ENCODE data around the gene TMEM132C. TPM values are rescaled to one million over a fixed set of nuclear protein-coding genes. Genes with fewer than 3 reads are reported as not detected.
"Not testable (repeated sequence)": the region's sequence is repeated elsewhere in the genome, so short reads cannot be mapped to it uniquely, and the experiment has no call there.

The TMEM132C gene
- total and polyA plus RNA-seq, 2 experiments from 2014 or later = 10.6 to 16.5 TPM

DNA sequence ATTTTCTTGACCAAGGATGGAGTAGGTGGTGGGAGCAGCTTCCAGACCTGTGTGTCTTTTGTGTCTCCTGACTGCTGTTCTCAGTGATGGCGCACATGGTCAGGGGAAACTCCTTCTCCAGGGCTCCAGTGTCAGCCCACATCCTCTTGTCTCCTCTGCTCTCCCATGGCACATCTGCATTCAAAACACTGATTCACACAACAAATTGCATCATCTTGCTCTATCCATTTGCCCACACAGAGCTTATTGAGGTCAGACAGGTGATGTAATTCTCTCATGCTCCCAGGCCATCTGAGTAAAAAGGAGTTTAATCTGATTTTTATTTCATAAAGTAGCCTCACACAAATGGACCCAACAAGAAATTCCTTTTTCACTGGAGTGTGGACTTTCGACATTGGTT lies 21.8 kb upstream of the TMEM132C start:
- H3K27me3 ChIP-seq = no peaks in the 10 kb centered on the region
- 94% methylated on average over 2 of the region's 2 CpGs for WGBS (ENCODE audit: low lambda C conversion rate, missing lambda C conversion rate)

DNA sequence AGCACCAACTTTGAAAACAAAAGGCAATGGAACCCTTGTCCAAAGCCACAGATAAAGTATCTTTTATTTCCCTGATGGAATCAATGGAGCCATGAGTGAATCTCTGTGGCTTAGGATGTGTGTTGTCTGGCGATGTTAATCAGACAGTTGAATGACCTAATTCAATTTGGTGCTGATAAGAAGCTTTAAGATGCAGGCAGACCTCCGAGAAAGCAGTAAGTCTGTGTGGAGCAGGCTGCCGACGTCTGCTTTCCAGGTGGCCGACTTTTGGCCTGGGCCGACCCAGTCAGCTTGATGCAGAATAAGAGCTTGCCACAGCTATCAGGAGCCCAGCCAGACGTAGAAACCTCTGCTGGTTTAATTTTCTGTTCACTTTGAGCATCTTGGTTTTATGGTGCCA lies 21.1 kb upstream of the TMEM132C start:
- whole genome bisulfite sequencing (ENCODE audit: low lambda C conversion rate, missing lambda C conversion rate) = 27% methylated on average over 7 of the region's 7 CpGs
- Histone ChIP-seq H3K36me3 (replicated peaks; ENCODE audit: insufficient read depth, low read depth) (no peaks in the 10 kb centered on the region), H3K4me1 (ENCODE audit: insufficient read depth) (no peaks in the 10 kb centered on the region), H3K9me3 (ENCODE audit: low read depth) (no peaks in the 10 kb centered on the region), H3K9me2 (replicated peaks; ENCODE audit: insufficient read depth) (no peaks in the 10 kb centered on the region), H3K27ac (no peak overlapping the region), H3K79me2 (no peaks in the 10 kb centered on the region), H2AFZ (no peak overlapping the region), H3K4me3 (no peak overlapping the region), H4K20me1 (ENCODE audit: insufficient read depth, poor library complexity, severe bottlenecking) (no peaks in the 10 kb centered on the region), H3K27me3 (no peaks in the 10 kb centered on the region), H3K4me2 (no peak overlapping the region)
- DNase-seq (ENCODE audit: low spot score) = no peak
- TF ChIP-seq, protein P1, sequence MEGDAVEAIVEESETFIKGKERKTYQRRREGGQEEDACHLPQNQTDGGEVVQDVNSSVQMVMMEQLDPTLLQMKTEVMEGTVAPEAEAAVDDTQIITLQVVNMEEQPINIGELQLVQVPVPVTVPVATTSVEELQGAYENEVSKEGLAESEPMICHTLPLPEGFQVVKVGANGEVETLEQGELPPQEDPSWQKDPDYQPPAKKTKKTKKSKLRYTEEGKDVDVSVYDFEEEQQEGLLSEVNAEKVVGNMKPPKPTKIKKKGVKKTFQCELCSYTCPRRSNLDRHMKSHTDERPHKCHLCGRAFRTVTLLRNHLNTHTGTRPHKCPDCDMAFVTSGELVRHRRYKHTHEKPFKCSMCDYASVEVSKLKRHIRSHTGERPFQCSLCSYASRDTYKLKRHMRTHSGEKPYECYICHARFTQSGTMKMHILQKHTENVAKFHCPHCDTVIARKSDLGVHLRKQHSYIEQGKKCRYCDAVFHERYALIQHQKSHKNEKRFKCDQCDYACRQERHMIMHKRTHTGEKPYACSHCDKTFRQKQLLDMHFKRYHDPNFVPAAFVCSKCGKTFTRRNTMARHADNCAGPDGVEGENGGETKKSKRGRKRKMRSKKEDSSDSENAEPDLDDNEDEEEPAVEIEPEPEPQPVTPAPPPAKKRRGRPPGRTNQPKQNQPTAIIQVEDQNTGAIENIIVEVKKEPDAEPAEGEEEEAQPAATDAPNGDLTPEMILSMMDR (IDR thresholded peaks at IDR 0.05; ENCODE audit: poor library complexity) = no peak
- TF ChIP-seq EZH2phosphoT487 (IDR thresholded peaks at IDR 0.05; ENCODE audit: low read depth, severe bottlenecking, unreplicated experiment) (no peak), EZH2 (IDR thresholded peaks at IDR 0.05; ENCODE audit: borderline replicate concordance) (no peak)

More for the DNA sequence above, 21.8 kb upstream of the TMEM132C start:
- H3K4me1 ChIP-seq (ENCODE audit: insufficient read depth) = no peaks in the 10 kb centered on the region
- no peaks in the 10 kb centered on the region for H4K20me1 ChIP-seq (ENCODE audit: insufficient read depth, poor library complexity, severe bottlenecking)
- H3K79me2 ChIP-seq = no peaks in the 10 kb centered on the region
- H3K9me2 ChIP-seq (replicated peaks; ENCODE audit: insufficient read depth) = no peaks in the 10 kb centered on the region
- no peak overlapping the region for H2AFZ ChIP-seq
- H3K4me2 ChIP-seq = no peak overlapping the region
- DNase-seq (ENCODE audit: low spot score) = no peak
- H3K27ac ChIP-seq = no peak overlapping the region
- no peak overlapping the region for H3K4me3 ChIP-seq
- H3K9me3 ChIP-seq (ENCODE audit: low read depth) = no peaks in the 10 kb centered on the region
- no peaks in the 10 kb centered on the region for H3K36me3 ChIP-seq (replicated peaks; ENCODE audit: insufficient read depth, low read depth)
- TF ChIP-seq EZH2phosphoT487 (IDR thresholded peaks at IDR 0.05; ENCODE audit: low read depth, severe bottlenecking, unreplicated experiment) (no peak), EZH2 (IDR thresholded peaks at IDR 0.05; ENCODE audit: borderline replicate concordance) (no peak)
- TF ChIP-seq, protein P1 (IDR thresholded peaks at IDR 0.05; ENCODE audit: poor library complexity) = no peak

DNA sequence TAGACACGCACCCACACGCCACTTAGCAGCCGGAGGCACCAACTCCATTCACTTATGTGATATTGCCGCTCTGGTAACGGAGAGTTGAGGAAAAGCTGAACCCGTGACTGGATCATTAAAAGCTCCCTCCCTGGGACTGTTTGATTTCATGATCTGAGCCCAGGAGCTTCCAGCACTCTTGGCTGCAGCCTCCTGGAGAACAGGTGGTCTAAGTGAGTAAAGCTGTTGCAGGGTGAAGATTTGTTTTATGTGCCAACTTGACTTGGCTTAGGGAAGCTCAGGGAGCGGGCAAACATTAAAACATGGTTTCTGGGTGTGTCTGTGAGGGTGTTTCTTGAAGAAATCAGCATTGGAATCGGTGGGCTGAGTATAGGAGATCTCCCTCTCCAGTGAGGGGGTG lies 16.9 kb upstream of the TMEM132C start:
- Histone ChIP-seq H3K9me3 (ENCODE audit: low read depth) (no peaks in the 10 kb centered on the region), H2AFZ (no peak overlapping the region), H3K27ac (no peak overlapping the region), H3K79me2 (no peaks in the 10 kb centered on the region), H4K20me1 (ENCODE audit: insufficient read depth, poor library complexity, severe bottlenecking) (no peaks in the 10 kb centered on the region), H3K4me2 (no peak overlapping the region), H3K27me3 (peaks cover 3% of the 10 kb centered on the region), H3K9me2 (replicated peaks; ENCODE audit: insufficient read depth) (no peaks in the 10 kb centered on the region), H3K4me1 (ENCODE audit: insufficient read depth) (no peaks in the 10 kb centered on the region), H3K4me3 (no peak overlapping the region), H3K36me3 (replicated peaks; ENCODE audit: insufficient read depth, low read depth) (no peaks in the 10 kb centered on the region)
- DNase-seq (ENCODE audit: low spot score) = no peak
- TF ChIP-seq EZH2 (IDR thresholded peaks at IDR 0.05; ENCODE audit: borderline replicate concordance) (no peak), EZH2phosphoT487 (IDR thresholded peaks at IDR 0.05; ENCODE audit: low read depth, severe bottlenecking, unreplicated experiment) (no peak)
- TF ChIP-seq, protein P1 (IDR thresholded peaks at IDR 0.05; ENCODE audit: poor library complexity) = no peak
- 79% methylated on average over 8 of the region's 8 CpGs for WGBS (ENCODE audit: low lambda C conversion rate, missing lambda C conversion rate)

DNA sequence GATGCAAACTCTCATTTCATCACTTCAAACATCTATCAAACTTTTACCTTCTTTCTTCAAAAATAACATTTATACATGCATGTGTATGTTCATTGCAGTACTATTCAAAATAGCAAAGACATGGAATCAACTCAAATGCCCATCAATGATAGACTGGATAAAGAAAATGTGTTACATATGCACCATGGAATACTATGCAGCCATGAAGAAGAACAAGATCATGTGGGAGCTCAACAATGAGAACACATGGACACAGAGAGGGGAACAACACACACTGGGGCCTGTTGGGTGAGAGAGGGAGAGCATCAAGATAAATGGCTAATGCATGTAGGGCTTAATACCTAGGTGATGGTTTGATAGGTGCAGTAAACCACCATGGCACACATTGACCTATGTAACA lies 13.1 kb upstream of the TMEM132C start:
- not testable (repeated sequence) for H3K4me2 ChIP-seq; H3K9me2 ChIP-seq (replicated peaks; ENCODE audit: insufficient read depth); H2AFZ ChIP-seq; H3K27me3 ChIP-seq; H3K79me2 ChIP-seq; H3K4me3 ChIP-seq; H4K20me1 ChIP-seq (ENCODE audit: insufficient read depth, poor library complexity, severe bottlenecking); H3K36me3 ChIP-seq (replicated peaks; ENCODE audit: insufficient read depth, low read depth); H3K9me3 ChIP-seq (ENCODE audit: low read depth); DNase-seq (ENCODE audit: low spot score); H3K27ac ChIP-seq; H3K4me1 ChIP-seq (ENCODE audit: insufficient read depth)
